SK-N-SH (cell line): ENCODE measurements around the gene ATP2B2.

Experiments used
- EZH2phosphoT487 ChIP-seq: fragments of 200-600 bp; sonication (generic); IDR thresholded peaks from 2 replicates; pipeline ENCODE4 v1.6.1; 2017; ENCODE audit warnings: low read depth, mixed run types, mild to moderate bottlenecking, antibody characterized with exemption, moderate library complexity, borderline replicate concordance
- GABPA ChIP-seq: IDR thresholded peaks from 2 replicates; pipeline ENCODE4 v1.4.0; 2012; ENCODE audit warnings: low read depth, mild to moderate bottlenecking
- POLR2AphosphoS5 ChIP-seq: IDR thresholded peaks from 2 replicates; pipeline ENCODE4 v1.6.1; 2012; ENCODE audit warnings: low read depth, low read length
- RXRA ChIP-seq: IDR thresholded peaks from 2 replicates; pipeline ENCODE4 v1.4.0; 2012; ENCODE audit warnings: low read depth, mild to moderate bottlenecking, borderline replicate concordance
- TF ChIP-seq, protein P1 (sequence below): fragments of 200-600 bp; sonication (generic); IDR thresholded peaks from 2 replicates; pipeline ENCODE4 v1.6.1; 2017; ENCODE audit warnings: antibody characterized with exemption, mild to moderate bottlenecking, moderate library complexity

- TF ChIP-seq, protein P1, sequence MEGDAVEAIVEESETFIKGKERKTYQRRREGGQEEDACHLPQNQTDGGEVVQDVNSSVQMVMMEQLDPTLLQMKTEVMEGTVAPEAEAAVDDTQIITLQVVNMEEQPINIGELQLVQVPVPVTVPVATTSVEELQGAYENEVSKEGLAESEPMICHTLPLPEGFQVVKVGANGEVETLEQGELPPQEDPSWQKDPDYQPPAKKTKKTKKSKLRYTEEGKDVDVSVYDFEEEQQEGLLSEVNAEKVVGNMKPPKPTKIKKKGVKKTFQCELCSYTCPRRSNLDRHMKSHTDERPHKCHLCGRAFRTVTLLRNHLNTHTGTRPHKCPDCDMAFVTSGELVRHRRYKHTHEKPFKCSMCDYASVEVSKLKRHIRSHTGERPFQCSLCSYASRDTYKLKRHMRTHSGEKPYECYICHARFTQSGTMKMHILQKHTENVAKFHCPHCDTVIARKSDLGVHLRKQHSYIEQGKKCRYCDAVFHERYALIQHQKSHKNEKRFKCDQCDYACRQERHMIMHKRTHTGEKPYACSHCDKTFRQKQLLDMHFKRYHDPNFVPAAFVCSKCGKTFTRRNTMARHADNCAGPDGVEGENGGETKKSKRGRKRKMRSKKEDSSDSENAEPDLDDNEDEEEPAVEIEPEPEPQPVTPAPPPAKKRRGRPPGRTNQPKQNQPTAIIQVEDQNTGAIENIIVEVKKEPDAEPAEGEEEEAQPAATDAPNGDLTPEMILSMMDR: no peak
- TF ChIP-seq EZH2phosphoT487 (no peak), GABPA (no peak), POLR2AphosphoS5 (no peak), RXRA (no peak)
Observed at GRCh38 chr3:10384541-10385360, 120.6 kb downstream of the ATP2B2 start.
